SU-DHL-6 (cell line): ENCODE results near the gene CSRNP3.

ENCODE experiments used
- H2AFZ ChIP-seq: fragments of 200-600 bp; sonication (generic); 2 replicates; pipeline ENCODE4 v1.6.1; 2014; ENCODE audit warnings: low read depth, mild to moderate bottlenecking, moderate library complexity, mixed read lengths, antibody characterized with exemption, low read length; ENCODE audit not compliant: severe bottlenecking
- H3F3A ChIP-seq: fragments of 200-600 bp; shearing (Covaris generic); 2 replicates; pipeline ENCODE4 v1.6.0; 2016; ENCODE audit warnings: antibody characterized with exemption, mild to moderate bottlenecking; ENCODE audit not compliant: insufficient read depth
- H3K27ac ChIP-seq: fragments of 200-600 bp; sonication (generic); 2 replicates; pipeline ENCODE4 v1.5.1; 2016; ENCODE audit warnings: low read depth, mild to moderate bottlenecking, low read length, moderate library complexity, mixed read lengths
- H3K27me3 ChIP-seq: fragments of 200-600 bp; sonication (generic), shearing (Covaris generic); 2 replicates; pipeline ENCODE4 v1.6.0; 2014; ENCODE audit warnings: mild to moderate bottlenecking, low read length
- H3K36me3 ChIP-seq: fragments of 200-600 bp; sonication (generic); 2 replicates; pipeline ENCODE4 v1.6.1; 2014; ENCODE audit warnings: mild to moderate bottlenecking, low read length, mixed read lengths
- H3K4me2 ChIP-seq: fragments of 300-600, 200-600 bp; shearing (Covaris generic), sonication (generic); 2 replicates; pipeline ENCODE4 v1.6.0; 2014; ENCODE audit warnings: low read length, low read depth, mild to moderate bottlenecking; ENCODE audit not compliant: poor library complexity, severe bottlenecking
- H3K4me3 ChIP-seq: fragments of 200-600 bp; sonication (generic); 2 replicates; pipeline ENCODE4 v1.5.1; 2014; ENCODE audit warnings: antibody characterized with exemption, low read length, mild to moderate bottlenecking, mixed read lengths; ENCODE audit not compliant: insufficient read depth, poor library complexity, severe bottlenecking
- H3K79me2 ChIP-seq: fragments of 200-600 bp; sonication (generic); 2 replicates; pipeline ENCODE4 v1.6.1; 2014; ENCODE audit warnings: mild to moderate bottlenecking, low read length, moderate library complexity; ENCODE audit not compliant: insufficient read depth
- H3K9ac ChIP-seq: fragments of 200-600 bp; sonication (generic); 2 replicates; pipeline ENCODE4 v1.7.0; 2014; ENCODE audit warnings: mild to moderate bottlenecking, low read length
- H3K9me2 ChIP-seq: fragments of 200-600 bp; sonication (generic); replicated peaks from 2 replicates; pipeline ENCODE4 v1.6.1; 2014; ENCODE audit warnings: low read length; ENCODE audit not compliant: insufficient read depth
- H3K9me3 ChIP-seq: fragments of 200-600 bp; sonication (generic); 2 replicates; pipeline ENCODE4 v1.6.1; 2014; ENCODE audit warnings: low read length, mixed read lengths; ENCODE audit not compliant: insufficient read depth
- H4K20me1 ChIP-seq: fragments of 200-600 bp; sonication (generic); 2 replicates; pipeline ENCODE4 v1.6.1; 2014; ENCODE audit warnings: low read depth, mild to moderate bottlenecking, antibody characterized with exemption, low read length, moderate library complexity, mixed read lengths
- CTCF ChIP-seq: fragments of 200-600 bp; sonication (generic); IDR thresholded peaks from one replicate; pipeline ENCODE4 v1.5.1; 2017; ENCODE audit warnings: antibody characterized with exemption, mild to moderate bottlenecking, low read length, moderate library complexity; ENCODE audit not compliant: insufficient read depth, poor library complexity, severe bottlenecking
- EZH2phosphoT487 ChIP-seq: fragments of 200-600 bp; sonication (generic), shearing (Covaris generic); conservative IDR thresholded peaks from 2 replicates; pipeline ENCODE4 v1.6.1; 2018; ENCODE audit warnings: mild to moderate bottlenecking, antibody characterized with exemption, low read length, moderate library complexity, mixed read lengths

CSRNP3 gene

DNA sequence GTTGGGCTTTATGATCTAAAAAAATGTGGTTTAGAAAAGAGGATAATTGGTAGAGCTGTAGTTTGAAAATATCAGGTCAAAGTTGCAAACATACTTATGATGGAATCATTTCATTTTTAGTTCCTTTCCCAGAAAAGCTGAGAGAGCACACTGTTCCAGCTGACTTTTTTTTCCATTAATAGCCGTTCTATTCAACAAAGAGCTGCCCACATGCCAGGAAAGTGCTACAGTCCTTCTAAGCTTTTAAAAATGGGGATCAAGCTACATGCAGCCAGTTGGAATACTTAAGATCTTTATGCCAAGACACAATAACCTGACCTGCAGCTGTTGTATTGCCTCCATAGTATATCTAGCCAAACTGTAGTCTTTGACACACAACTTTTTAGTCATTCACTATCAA, 213.0 kb downstream of the CSRNP3 start:
- no peaks in the 10 kb centered on the region for H4K20me1 ChIP-seq
- H3K79me2 ChIP-seq, result no peaks in the 10 kb centered on the region
- TF ChIP-seq EZH2phosphoT487, result no peak
- no peak for TF ChIP-seq CTCF

GRCh38 chr2:165686800-165687199, 217.3 kb downstream of the CSRNP3 start:
- Histone ChIP-seq H3K9me3 (no peaks in the 10 kb centered on the region), H3K9ac (no peak overlapping the region), H3K27me3 (no peaks in the 10 kb centered on the region), H2AFZ (no peak overlapping the region), H4K20me1 (no peaks in the 10 kb centered on the region), H3K4me2 (no peak overlapping the region), H3F3A (no peaks in the 10 kb centered on the region), H3K27ac (no peak overlapping the region), H3K9me2 (no peaks in the 10 kb centered on the region), H3K4me3 (no peak overlapping the region), H3K36me3 (no peaks in the 10 kb centered on the region), H3K79me2 (no peaks in the 10 kb centered on the region)
- TF ChIP-seq CTCF (no peak), EZH2phosphoT487 (no peak)

More for the DNA sequence above, 213.0 kb downstream of the CSRNP3 start:
- no peak overlapping the region for H3K4me2 ChIP-seq
- H3K4me3 ChIP-seq, result no peak overlapping the region
- no peak overlapping the region for H2AFZ ChIP-seq
- H3K9me3 ChIP-seq, result no peaks in the 10 kb centered on the region
- H3K27me3 ChIP-seq, result no peaks in the 10 kb centered on the region
- H3K9me2 ChIP-seq, result no peaks in the 10 kb centered on the region
- no peak overlapping the region for H3K9ac ChIP-seq
- H3K27ac ChIP-seq, result no peak overlapping the region
- no peaks in the 10 kb centered on the region for H3F3A ChIP-seq
- H3K36me3 ChIP-seq, result no peaks in the 10 kb centered on the region

GRCh38 chr2:165687426-165688002, 218.0 kb downstream of the CSRNP3 start:
- Histone ChIP-seq H3K9me3 (no peaks in the 10 kb centered on the region), H3K27ac (no peak overlapping the region), H3F3A (no peaks in the 10 kb centered on the region), H3K9me2 (no peaks in the 10 kb centered on the region), H3K4me2 (no peak overlapping the region), H3K9ac (no peak overlapping the region), H4K20me1 (no peaks in the 10 kb centered on the region), H3K4me3 (no peak overlapping the region), H3K79me2 (no peaks in the 10 kb centered on the region), H3K27me3 (no peaks in the 10 kb centered on the region), H3K36me3 (no peaks in the 10 kb centered on the region), H2AFZ (no peak overlapping the region)
- no peak for TF ChIP-seq CTCF
- no peak for TF ChIP-seq EZH2phosphoT487

GRCh38 chr2:165691615-165692014, 222.1 kb downstream of the CSRNP3 start:
- Histone ChIP-seq H3K36me3 (no peaks in the 10 kb centered on the region), H3K9me3 (no peaks in the 10 kb centered on the region), H2AFZ (no peak overlapping the region), H3K27ac (no peak overlapping the region), H3K9me2 (no peaks in the 10 kb centered on the region), H3K79me2 (no peaks in the 10 kb centered on the region), H3K27me3 (no peaks in the 10 kb centered on the region), H4K20me1 (no peaks in the 10 kb centered on the region), H3K4me3 (no peak overlapping the region), H3K9ac (no peak overlapping the region), H3K4me2 (no peak overlapping the region), H3F3A (no peaks in the 10 kb centered on the region)
- no peak for TF ChIP-seq EZH2phosphoT487
- no peak for TF ChIP-seq CTCF
